Body of pancreas (tissue), 4 donors: ENCODE measurements around the gene FHOD3. TPM values are rescaled to one million over a fixed set of nuclear protein-coding genes. Genes with fewer than 3 reads are reported as not detected.

ENCODE experiments used
- ATAC-seq: fragments of 150-250 bp; one replicate; pipeline ENCODE4 v1.9.1; 2016
- DNase-seq, 4 donors: peaks; one replicate each; pipeline ENCODE4 v3.0.0-alpha.2; 2019
- H3K27ac ChIP-seq, 4 donors: fragments of 200-600 bp; sonication (generic); 1 replicate in 3 of 4; 2 replicates in 1 of 4; pipeline versions ENCODE4 v1.5.1 to v1.6.1; 2016 to 2019; ENCODE audit warnings: mild to moderate bottlenecking in 1 of 4, mixed read lengths in 1 of 4, moderate library complexity in 1 of 4
- H3K27me3 ChIP-seq, 2 donors: fragments of 200-600 bp; sonication (generic); one replicate each; pipeline ENCODE4 v1.6.0; 2016; ENCODE audit warnings: mild to moderate bottlenecking in 1 of 2
- H3K36me3 ChIP-seq, 2 donors: fragments of 200-600 bp; sonication (generic); replicated peaks in 1 of 2; 2 replicates each; pipeline ENCODE4 v1.5.1; 2016; ENCODE audit warnings: low read depth in 2 of 2; ENCODE audit not compliant: insufficient read depth in 1 of 2
- H3K4me1 ChIP-seq: fragments of 200-600 bp; sonication (generic); one replicate; pipeline ENCODE4 v1.6.0; 2016
- H3K4me3 ChIP-seq, 2 donors: fragments of 200-600 bp; sonication (generic); 1 replicate in 1 of 2; 2 replicates in 1 of 2; pipeline ENCODE4 v1.5.1; 2016 to 2019
- H3K9me3 ChIP-seq, 3 donors: fragments of 200-600 bp; sonication (generic); 1 replicate in 2 of 3; 2 replicates in 1 of 3; pipeline ENCODE4 v1.5.1; 2016
- POLR2A ChIP-seq, 3 donors: fragments of 450-650 bp; IDR thresholded peaks; one replicate each; pipeline ENCODE4 v1.6.1; 2016; ENCODE audit warnings: antibody characterized with exemption in 3 of 3, mild to moderate bottlenecking in 2 of 3
- WGBS, 2 donors: methylation state at CpG; one replicate each; pipeline ENCODE4 v1.1.5; 2017; 5-methylcytosine and 5-hydroxymethylcytosine counted together
- intact Hi-C: fragments of 100-400 bp; cut with DNase I; formaldehyde crosslinking; loops from one replicate; pipeline ENCODE4 v1.15.1; 2023
- total RNA-seq, 2 donors: library from RNA; depleted of rRNA; stranded (reverse); fragments of >200 nt; gene quantifications; one replicate each; pipeline ENCODE4 v1.1.0, GENCODE V29; 2016
- TF ChIP-seq, protein P1 (sequence below), 7 experiments: fragments of 450-650 bp in 4 of 7; fragments of 200-600 bp in 3 of 7; sonication (generic) in 3 of 7; IDR thresholded peaks; one replicate each; pipeline ENCODE4 v1.5.1; 2016 to 2019; ENCODE audit warnings: antibody characterized with exemption in 7 of 7

FHOD3 gene
- total RNA-seq, 2 donors from 2014 or later: 0.52 to 2.0 TPM

DNA sequence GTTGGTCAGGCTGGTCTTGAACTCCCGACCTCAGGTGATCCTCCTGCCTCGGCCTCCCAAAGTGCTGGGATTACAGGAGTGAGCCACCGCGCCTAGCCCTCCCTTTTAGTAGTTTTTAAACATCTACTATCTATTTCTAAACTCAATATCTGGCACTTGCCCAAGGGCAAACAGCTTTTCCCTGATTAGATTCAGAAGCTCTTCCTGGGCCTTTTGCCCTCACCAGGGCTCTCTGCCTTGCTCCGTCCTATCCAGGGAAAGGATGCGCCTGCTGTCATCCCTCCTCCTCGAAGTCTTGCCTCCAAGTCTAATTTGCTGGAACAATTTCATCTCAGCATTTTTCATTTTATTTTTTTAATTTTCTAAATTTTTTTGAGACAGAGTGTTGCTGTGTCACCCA lies 41.4 kb upstream of the FHOD3 start:
- no peaks in the 10 kb centered on the region for H3K4me1 ChIP-seq
- ATAC-seq (no peak), DNase-seq (no peak)
- no peak overlapping the region for H3K27ac ChIP-seq
- 86 to 91% methylated on average over 7 of the region's 7 CpGs for WGBS, 2 donors
- no peaks in the 10 kb centered on the region for H3K9me3 ChIP-seq
- H3K27me3 ChIP-seq: no peaks in the 10 kb centered on the region
- H3K4me3 ChIP-seq: no peak overlapping the region
- H3K36me3 ChIP-seq: no peaks in the 10 kb centered on the region
- no peak for TF ChIP-seq POLR2A (IDR thresholded peaks at IDR 0.05)
- TF ChIP-seq, protein P1, sequence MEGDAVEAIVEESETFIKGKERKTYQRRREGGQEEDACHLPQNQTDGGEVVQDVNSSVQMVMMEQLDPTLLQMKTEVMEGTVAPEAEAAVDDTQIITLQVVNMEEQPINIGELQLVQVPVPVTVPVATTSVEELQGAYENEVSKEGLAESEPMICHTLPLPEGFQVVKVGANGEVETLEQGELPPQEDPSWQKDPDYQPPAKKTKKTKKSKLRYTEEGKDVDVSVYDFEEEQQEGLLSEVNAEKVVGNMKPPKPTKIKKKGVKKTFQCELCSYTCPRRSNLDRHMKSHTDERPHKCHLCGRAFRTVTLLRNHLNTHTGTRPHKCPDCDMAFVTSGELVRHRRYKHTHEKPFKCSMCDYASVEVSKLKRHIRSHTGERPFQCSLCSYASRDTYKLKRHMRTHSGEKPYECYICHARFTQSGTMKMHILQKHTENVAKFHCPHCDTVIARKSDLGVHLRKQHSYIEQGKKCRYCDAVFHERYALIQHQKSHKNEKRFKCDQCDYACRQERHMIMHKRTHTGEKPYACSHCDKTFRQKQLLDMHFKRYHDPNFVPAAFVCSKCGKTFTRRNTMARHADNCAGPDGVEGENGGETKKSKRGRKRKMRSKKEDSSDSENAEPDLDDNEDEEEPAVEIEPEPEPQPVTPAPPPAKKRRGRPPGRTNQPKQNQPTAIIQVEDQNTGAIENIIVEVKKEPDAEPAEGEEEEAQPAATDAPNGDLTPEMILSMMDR (IDR thresholded peaks at IDR 0.05): no peak
- intact Hi-C loops: no loop called here

DNA sequence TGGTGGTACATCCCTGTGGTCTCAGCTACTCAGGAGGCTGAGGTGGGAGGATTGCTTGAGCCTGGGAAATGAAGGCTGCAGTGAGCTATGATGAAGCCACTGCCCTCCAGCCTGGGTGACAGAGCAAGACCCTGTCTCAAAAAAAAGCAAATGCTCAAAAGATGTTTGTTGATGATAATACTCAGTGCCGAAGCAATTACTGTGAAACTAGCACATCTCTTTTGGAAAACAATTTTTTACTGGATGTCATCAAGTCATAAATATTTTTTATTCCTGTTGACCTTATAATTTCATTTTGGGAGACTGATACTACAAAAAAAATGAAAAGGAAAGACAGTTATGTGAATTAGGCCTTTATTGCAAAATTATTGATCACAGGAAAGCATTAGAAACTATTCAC lies 34.5 kb upstream of the FHOD3 start:
- TF ChIP-seq, protein P1 (IDR thresholded peaks at IDR 0.05): no peak
- no peak for TF ChIP-seq POLR2A (IDR thresholded peaks at IDR 0.05)
- WGBS, 2 donors: 95 to 98% methylated on average over 1 of the region's 1 CpG
- no peak for ATAC-seq

DNA sequence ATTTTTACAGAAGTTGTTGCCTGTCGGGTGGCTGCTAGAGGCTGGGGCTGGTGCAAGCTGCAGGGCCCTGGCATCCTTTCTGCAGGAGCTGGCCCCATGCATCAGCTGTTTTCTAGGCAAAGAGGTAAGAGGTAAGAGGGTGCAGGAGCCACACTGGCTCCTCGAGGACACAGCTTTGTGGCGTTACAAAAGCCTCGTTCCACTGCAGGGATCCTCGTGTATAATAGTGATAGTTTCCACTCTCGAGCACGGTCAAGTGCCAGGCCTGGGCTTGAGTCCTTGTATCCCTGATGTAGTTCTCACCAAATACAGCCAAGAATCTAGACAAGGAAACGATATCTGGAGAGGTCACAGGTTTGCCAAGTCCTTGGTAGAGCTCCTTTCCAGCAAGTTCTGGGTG lies 33.2 kb upstream of the FHOD3 start:
- intact Hi-C loops: no loop called here
- ATAC-seq: no peak
- no peak for TF ChIP-seq POLR2A (IDR thresholded peaks at IDR 0.05)
- TF ChIP-seq, protein P1 (IDR thresholded peaks at IDR 0.05): no peak
- Histone ChIP-seq H3K9me3 (no peaks in the 10 kb centered on the region), H3K27me3 (no peaks in the 10 kb centered on the region), H3K4me3 (no peak overlapping the region), H3K36me3 (no peaks in the 10 kb centered on the region), H3K4me1 (no peaks in the 10 kb centered on the region), H3K27ac (no peak overlapping the region)
- WGBS, 2 donors: 71 to 79% methylated on average over 6 to 8 of the region's 8 CpGs
- DNase-seq: no peak

More for the DNA sequence above, 34.5 kb upstream of the FHOD3 start:
- no peak overlapping the region for H3K27ac ChIP-seq
- intact Hi-C loops: no loop called here
- H3K4me1 ChIP-seq: no peaks in the 10 kb centered on the region
- H3K4me3 ChIP-seq: no peak overlapping the region
- H3K9me3 ChIP-seq: no peaks in the 10 kb centered on the region
- H3K27me3 ChIP-seq: no peaks in the 10 kb centered on the region
- no peak for DNase-seq
- H3K36me3 ChIP-seq: no peaks in the 10 kb centered on the region

DNA sequence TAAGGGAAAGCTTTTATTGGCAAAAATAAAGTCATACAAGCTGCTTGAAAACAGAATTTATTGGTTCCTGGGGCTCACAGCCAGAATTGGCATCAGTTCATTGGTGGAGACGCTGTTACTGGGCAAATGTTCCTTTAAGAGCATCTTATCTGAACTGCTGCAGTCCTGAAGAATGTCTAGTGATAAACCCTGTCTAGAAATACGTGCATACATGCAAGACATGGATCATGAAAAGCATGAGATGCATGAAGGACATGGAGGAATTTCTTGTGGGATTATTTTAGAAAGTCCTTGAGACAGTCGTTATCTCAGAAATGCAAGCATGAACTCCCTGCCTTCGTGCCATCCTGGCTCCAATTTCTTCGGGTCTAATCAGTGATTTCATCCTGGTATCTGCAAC lies 32.5 kb upstream of the FHOD3 start:
- Histone ChIP-seq H3K4me3 (no peak overlapping the region), H3K36me3 (no peaks in the 10 kb centered on the region), H3K4me1 (no peaks in the 10 kb centered on the region), H3K27me3 (no peaks in the 10 kb centered on the region), H3K27ac (no peak overlapping the region), H3K9me3 (no peaks in the 10 kb centered on the region)
- intact Hi-C loops: no loop called here
- no peak for TF ChIP-seq POLR2A (IDR thresholded peaks at IDR 0.05)
- TF ChIP-seq, protein P1 (IDR thresholded peaks at IDR 0.05): no peak
- ATAC-seq: no peak
- no peak for DNase-seq
- 18 to 22% methylated on average over 5 of the region's 5 CpGs for WGBS, 2 donors

DNA sequence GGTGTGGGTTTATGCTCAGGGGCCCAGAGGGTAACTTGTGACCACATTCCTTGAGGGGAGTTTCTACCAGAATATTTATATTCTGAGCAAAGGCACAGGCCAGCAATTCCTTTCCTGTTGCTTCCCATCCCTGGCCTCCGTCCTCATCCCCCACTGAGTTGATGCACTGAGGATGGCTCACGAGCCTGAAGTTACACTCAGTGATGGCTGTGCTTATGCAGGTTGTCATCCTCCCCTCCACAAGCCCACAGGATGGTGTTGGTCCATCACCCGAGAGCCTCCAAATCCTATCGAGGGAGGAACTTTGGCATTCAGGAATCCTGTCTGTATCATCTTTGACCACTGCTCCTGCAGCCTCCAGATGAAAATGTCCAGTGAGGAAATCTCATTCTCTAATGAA lies 28.4 kb upstream of the FHOD3 start:
- no peaks in the 10 kb centered on the region for H3K36me3 ChIP-seq

More for the DNA sequence above, 28.4 kb upstream of the FHOD3 start:
- Histone ChIP-seq H3K27me3 (no peaks in the 10 kb centered on the region), H3K4me3 (no peak overlapping the region), H3K27ac (no peak overlapping the region), H3K4me1 (no peaks in the 10 kb centered on the region), H3K9me3 (no peaks in the 10 kb centered on the region)
- 80% methylated on average over 4 of the region's 4 CpGs for WGBS, 2 donors
- ATAC-seq (no peak), DNase-seq (no peak)
- intact Hi-C loops: no loop called here
- no peak for TF ChIP-seq POLR2A (IDR thresholded peaks at IDR 0.05)
- TF ChIP-seq, protein P1 (IDR thresholded peaks at IDR 0.05): no peak
